Osteoblast (primary cell): Measurements from ENCODE around the gene AKR1E2. TPM values are rescaled to one million over a fixed set of nuclear protein-coding genes. Genes with fewer than 3 reads are reported as not detected.

ENCODE experiments used
- DNase-seq: peaks from one replicate; pipeline ENCODE4 v3.0.0; 2011; ENCODE audit warnings: low spot score, mixed read lengths; ENCODE audit not compliant: insufficient read length; ENCODE audit errors: missing footprints
- H2AFZ ChIP-seq: 2 replicates; pipeline ENCODE4 v1.6.0; 2011; ENCODE audit warnings: mild to moderate bottlenecking, low read length
- H3K27ac ChIP-seq: 2 replicates; pipeline ENCODE4 v1.5.1; 2011; ENCODE audit warnings: mild to moderate bottlenecking, low read depth, low read length, moderate library complexity
- H3K27me3 ChIP-seq: 2 replicates; pipeline ENCODE4 v1.6.0; 2012; ENCODE audit warnings: mild to moderate bottlenecking, control low read depth, inconsistent platforms, low read length, moderate library complexity; ENCODE audit not compliant: insufficient read depth
- H3K36me3 ChIP-seq: 2 replicates; pipeline ENCODE4 v1.5.1; 2011; ENCODE audit warnings: mild to moderate bottlenecking, low read length, control low read depth, moderate library complexity; ENCODE audit not compliant: insufficient read depth
- H3K4me1 ChIP-seq: 2 replicates; pipeline ENCODE4 v1.5.1; 2011; ENCODE audit warnings: mild to moderate bottlenecking, low read length, control low read depth, moderate library complexity; ENCODE audit not compliant: insufficient read depth
- H3K4me2 ChIP-seq: 2 replicates; pipeline ENCODE4 v1.6.0; 2011; ENCODE audit warnings: mild to moderate bottlenecking, low read length; ENCODE audit not compliant: insufficient read depth
- H3K4me3 ChIP-seq: fragments of 200-600 bp; sonication (generic); 3 replicates; pipeline ENCODE4 v1.5.1; 2012; ENCODE audit warnings: mild to moderate bottlenecking, low read length, inconsistent platforms; ENCODE audit not compliant: insufficient read depth
- H3K79me2 ChIP-seq: 2 replicates; pipeline ENCODE4 v1.6.0; 2012; ENCODE audit warnings: mild to moderate bottlenecking, low read length, control low read depth, inconsistent platforms; ENCODE audit not compliant: insufficient read depth
- H3K9me3 ChIP-seq: 2 replicates; pipeline ENCODE4 v1.5.1; 2011; ENCODE audit warnings: low read depth, low read length, control low read depth
- H4K20me1 ChIP-seq: 2 replicates; pipeline ENCODE4 v1.6.0; 2012; ENCODE audit warnings: mild to moderate bottlenecking, low read length, control low read depth; ENCODE audit not compliant: insufficient read depth
- total RNA-seq: library from RNA; depleted of rRNA; stranded (reverse); fragments of >200 nt; gene quantifications from 2 replicates; pipeline ENCODE4 v1.2.3, GENCODE V29; 2012
- TF ChIP-seq, protein P1 (sequence below): IDR thresholded peaks from 2 replicates; pipeline ENCODE4 v1.5.1; 2011; ENCODE audit warnings: mild to moderate bottlenecking, low read depth, low read length, moderate library complexity; ENCODE audit errors: extremely low read depth

AKR1E2 gene
- total RNA-seq, 1 donor, result 17.7 TPM

DNA sequence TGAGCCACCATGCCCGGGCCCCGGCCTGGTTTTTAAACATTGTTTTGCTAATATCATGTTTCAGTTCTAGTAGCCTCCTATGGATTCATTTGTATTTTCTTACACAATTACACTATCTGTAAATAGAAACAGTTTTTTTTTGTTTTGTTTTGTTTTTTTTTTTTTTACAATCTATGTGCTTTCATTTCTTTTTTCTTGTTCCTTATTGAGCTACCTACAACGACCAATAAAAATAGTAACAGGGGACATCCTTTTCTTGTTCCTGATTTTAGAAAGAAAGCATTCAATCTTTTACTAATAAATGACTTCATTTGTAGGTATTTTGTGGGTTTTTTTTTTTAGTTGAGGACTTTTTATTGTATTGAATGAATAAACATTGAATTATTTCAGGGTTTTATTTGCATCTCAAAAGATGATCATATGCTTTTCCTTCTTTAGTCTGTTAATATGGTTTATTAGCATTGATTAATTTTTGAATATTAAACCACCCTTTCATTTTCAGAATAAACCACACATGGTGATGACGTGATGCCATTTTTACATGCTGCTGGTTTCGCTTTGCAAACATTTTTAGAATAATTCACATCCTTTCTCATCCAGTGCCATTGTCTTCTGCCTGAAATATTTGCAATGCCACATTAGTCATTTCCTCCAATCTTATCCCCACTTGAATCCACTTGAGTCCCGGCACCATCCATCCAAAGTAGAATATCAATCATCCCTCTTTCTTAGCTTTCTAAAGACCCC lies 18.1 kb upstream of the AKR1E2 start:
- peak overlapping the region; percentile 93 for H3K27ac ChIP-seq
- H3K27me3 ChIP-seq, result no peaks in the 10 kb centered on the region
- H3K79me2 ChIP-seq, result no peaks in the 10 kb centered on the region
- H3K36me3 ChIP-seq, result no peaks in the 10 kb centered on the region
- H4K20me1 ChIP-seq, result no peaks in the 10 kb centered on the region
- TF ChIP-seq, protein P1, sequence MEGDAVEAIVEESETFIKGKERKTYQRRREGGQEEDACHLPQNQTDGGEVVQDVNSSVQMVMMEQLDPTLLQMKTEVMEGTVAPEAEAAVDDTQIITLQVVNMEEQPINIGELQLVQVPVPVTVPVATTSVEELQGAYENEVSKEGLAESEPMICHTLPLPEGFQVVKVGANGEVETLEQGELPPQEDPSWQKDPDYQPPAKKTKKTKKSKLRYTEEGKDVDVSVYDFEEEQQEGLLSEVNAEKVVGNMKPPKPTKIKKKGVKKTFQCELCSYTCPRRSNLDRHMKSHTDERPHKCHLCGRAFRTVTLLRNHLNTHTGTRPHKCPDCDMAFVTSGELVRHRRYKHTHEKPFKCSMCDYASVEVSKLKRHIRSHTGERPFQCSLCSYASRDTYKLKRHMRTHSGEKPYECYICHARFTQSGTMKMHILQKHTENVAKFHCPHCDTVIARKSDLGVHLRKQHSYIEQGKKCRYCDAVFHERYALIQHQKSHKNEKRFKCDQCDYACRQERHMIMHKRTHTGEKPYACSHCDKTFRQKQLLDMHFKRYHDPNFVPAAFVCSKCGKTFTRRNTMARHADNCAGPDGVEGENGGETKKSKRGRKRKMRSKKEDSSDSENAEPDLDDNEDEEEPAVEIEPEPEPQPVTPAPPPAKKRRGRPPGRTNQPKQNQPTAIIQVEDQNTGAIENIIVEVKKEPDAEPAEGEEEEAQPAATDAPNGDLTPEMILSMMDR, result no peak
- no peak for DNase-seq
- peak overlapping the region; percentile 9 for H2AFZ ChIP-seq
- peak overlapping the region; percentile 56 for H3K4me2 ChIP-seq
- H3K9me3 ChIP-seq, result no peaks in the 10 kb centered on the region
- H3K4me1 ChIP-seq, result peaks cover 46% of the 10 kb centered on the region
- H3K4me3 ChIP-seq, result peak overlapping the region; percentile 8

DNA sequence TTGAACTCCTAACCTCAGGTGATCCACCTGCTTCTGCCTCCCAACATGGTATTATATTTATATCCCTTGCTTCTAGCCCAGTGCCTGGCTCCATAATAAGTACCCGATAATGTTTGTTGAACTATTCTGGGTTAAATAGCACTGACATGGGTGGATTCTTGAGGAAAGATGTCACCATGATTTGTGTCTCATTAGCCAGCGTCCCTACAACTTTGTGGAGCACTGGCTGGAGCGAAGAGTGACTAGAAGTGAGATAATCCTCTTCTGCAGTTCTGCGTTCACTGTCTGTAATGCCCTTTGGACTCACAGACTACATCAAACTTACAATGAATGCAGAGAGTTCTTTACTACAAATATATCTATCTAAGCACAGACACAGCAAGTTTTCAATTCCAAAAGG lies 16.9 kb upstream of the AKR1E2 start:
- Histone ChIP-seq H3K79me2 (no peaks in the 10 kb centered on the region), H3K27ac (peak overlapping the region; percentile 93)

DNA sequence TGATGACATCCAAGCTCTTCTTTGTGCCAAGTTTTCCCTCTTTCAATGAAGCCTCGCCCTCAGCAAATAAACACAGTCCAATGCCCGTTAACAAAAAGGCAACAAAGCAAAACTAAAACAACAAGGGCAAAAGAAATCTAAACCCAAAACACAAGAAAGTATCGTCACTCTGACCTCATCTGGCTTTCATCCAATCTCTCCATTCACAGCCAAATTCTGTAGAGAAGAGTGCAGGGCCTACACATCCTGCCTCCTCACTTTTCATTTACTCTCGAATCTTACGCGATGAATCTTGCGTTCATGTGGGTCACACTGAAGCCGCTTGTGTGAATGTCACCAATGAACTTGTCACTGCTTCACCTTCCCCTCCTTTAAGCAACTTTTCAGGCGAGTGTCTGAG lies 15.9 kb upstream of the AKR1E2 start:
- H3K27me3 ChIP-seq, result no peaks in the 10 kb centered on the region
- no peak overlapping the region for H3K4me2 ChIP-seq
- H3K9me3 ChIP-seq, result no peaks in the 10 kb centered on the region
- H4K20me1 ChIP-seq, result no peaks in the 10 kb centered on the region
- no peaks in the 10 kb centered on the region for H3K36me3 ChIP-seq
- DNase-seq, result no peak
- TF ChIP-seq, protein P1, result no peak
- H3K79me2 ChIP-seq, result no peaks in the 10 kb centered on the region
- peaks cover 33% of the 10 kb centered on the region for H3K4me1 ChIP-seq
- peak overlapping the region; percentile 93 for H3K27ac ChIP-seq
- peak overlapping the region; percentile 70 for H2AFZ ChIP-seq
- H3K4me3 ChIP-seq, result no peak overlapping the region

More for the DNA sequence above, 16.9 kb upstream of the AKR1E2 start:
- Histone ChIP-seq H3K27me3 (no peaks in the 10 kb centered on the region), H3K4me3 (no peak overlapping the region), H4K20me1 (no peaks in the 10 kb centered on the region), H3K9me3 (no peaks in the 10 kb centered on the region), H3K36me3 (no peaks in the 10 kb centered on the region), H2AFZ (no peak overlapping the region), H3K4me1 (peaks cover 42% of the 10 kb centered on the region), H3K4me2 (no peak overlapping the region)
- TF ChIP-seq, protein P1, result no peak
- no peak for DNase-seq

DNA sequence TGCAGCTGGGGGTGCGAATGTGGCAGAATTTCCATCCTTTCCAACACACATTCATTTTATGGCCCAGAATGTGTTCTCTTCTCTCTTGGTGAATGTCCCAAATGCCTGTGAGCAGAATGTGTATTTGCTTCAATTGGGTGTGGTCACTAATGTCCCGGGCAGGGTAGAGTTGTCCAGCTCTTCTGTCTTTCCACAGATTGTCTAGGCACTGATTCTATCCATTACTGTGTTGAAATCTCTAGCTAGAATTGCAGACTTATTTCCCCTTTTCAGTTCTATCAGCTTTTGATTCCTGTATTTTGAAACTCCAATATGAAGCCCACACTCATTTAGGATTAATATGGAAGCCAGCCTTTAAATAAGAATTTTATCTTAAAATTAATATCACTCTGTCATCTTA lies 14.0 kb upstream of the AKR1E2 start:
- peak overlapping the region; percentile 51 for H2AFZ ChIP-seq
- no peaks in the 10 kb centered on the region for H3K79me2 ChIP-seq
- no peak for DNase-seq
- no peak overlapping the region for H3K4me3 ChIP-seq
- peak overlapping the region; percentile 77 for H3K27ac ChIP-seq
- H4K20me1 ChIP-seq, result no peaks in the 10 kb centered on the region
- TF ChIP-seq, protein P1, result no peak
- H3K4me2 ChIP-seq, result no peak overlapping the region
- H3K9me3 ChIP-seq, result no peaks in the 10 kb centered on the region
- H3K27me3 ChIP-seq, result no peaks in the 10 kb centered on the region
- H3K4me1 ChIP-seq, result peaks cover 30% of the 10 kb centered on the region
- H3K36me3 ChIP-seq, result no peaks in the 10 kb centered on the region
